GM03348 (cell line): Measurements from ENCODE around the gene CHST1.

Experiments
- DNase-seq: peaks from one replicate; pipeline ENCODE4 v3.0.0; 2012; ENCODE audit warnings: low spot score

Gene CHST1

DNA sequence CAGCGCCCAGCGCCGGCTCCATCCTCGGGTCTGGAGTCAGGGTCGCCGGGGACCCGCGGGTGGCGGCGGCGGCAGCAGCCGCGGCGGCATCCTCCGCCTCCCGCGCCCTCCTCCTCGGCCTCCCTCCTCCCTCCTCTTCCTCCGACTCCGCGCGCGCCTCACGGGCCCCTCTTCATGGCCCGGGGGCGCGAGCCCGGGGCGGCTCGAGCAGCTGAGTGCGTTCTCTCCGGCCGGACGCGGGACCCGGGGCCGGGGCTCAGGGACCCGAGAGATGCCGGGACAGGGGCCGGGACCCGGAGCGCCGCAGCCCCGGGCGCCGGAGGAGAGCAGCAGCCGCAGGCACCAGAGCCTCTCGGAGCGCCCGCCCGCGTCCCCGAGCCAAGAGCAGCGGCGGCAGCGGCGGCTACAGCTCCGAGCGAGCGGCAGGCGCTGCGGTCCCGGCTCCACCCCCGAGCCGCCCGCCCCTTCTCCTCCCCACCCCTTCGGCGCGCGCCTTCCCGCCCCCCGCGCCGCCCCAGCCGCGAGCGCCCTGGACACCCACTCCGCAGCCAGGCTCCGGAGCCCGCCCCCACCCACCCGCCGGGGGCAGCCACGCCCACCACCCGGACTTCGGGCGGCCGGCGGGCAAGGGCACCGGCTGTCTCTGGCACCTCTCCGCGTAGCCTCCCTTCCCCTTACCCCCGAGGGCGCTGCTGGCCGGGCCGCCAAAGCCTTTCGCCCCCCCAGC, at the start of gene CHST1:
Gene CHST1, minus strand, starts transcription at position 417 of the 727 bp plus-strand sequence. CDS start 14,699 bp downstream, outside the sequence.
- peak; percentile 83 for DNase-seq

- no peak for DNase-seq
These were observed 48.2 kb upstream of the CHST1 start for GRCh38 chr11:45713573-45713972.

DNA sequence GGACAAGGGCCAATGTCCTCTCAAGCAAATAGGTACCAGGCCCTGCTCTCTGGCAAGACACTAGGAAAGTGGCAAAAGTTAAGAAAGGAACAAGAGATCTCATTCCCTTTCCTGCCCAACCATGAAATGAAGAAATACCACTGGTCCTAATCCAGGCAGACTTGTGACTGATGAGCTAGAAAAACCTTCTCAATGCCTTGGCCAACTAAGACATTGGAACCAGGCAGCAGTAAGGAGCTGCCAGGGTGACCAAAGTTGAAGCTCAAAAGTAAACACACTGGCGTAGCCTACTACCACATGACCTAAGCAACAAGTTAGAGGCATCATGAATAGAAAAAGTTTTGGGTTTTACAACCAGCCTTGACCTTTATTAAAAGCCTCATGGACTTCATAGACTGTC, 45.1 kb upstream of the CHST1 start:
- DNase-seq = no peak

DNA sequence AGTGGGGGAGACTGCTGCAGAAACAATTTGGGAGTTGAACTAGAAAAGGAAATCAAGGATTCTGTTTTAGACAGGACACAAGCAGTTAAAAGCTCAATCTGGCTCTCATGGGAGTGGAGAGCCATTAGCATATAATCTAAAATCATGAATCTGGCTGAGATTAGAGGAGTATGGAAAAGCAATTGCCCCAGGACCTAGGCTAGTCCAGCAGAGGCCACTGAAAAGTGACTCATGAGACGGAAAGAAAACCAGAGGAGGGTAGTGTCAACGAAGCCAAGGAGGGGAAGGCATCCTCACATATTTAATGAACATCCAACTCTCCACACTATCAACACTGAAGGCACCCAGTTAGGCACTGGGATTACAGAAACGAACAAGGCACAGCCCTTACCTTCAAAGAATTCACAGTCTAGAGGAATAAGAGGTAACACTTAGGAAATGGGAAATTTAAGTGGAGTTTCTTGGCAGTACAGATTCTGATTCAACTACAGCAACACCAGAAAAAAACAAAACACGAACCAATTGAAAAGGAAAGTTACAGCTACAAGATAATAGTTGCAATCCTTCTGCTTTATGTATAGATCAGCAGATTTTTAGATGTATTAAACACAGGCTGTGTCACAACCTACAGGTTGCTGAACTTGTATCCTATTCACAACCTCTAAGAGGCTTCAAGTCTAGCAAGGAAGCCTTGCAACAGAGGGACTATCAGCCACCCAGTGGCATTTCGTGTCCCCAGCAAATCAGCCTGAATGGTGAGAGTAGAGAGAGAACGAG, 43.7 kb upstream of the CHST1 start:
- no peak for DNase-seq

GRCh38 chr11:45704635-45705034, 39.2 kb upstream of the CHST1 start:
- DNase-seq = no peak

- no peak for DNase-seq
These were observed 38.7 kb upstream of the CHST1 start for GRCh38 chr11:45704133-45704532.

- no peak for DNase-seq
These were observed 37.1 kb upstream of the CHST1 start for GRCh38 chr11:45702511-45702910.

DNA sequence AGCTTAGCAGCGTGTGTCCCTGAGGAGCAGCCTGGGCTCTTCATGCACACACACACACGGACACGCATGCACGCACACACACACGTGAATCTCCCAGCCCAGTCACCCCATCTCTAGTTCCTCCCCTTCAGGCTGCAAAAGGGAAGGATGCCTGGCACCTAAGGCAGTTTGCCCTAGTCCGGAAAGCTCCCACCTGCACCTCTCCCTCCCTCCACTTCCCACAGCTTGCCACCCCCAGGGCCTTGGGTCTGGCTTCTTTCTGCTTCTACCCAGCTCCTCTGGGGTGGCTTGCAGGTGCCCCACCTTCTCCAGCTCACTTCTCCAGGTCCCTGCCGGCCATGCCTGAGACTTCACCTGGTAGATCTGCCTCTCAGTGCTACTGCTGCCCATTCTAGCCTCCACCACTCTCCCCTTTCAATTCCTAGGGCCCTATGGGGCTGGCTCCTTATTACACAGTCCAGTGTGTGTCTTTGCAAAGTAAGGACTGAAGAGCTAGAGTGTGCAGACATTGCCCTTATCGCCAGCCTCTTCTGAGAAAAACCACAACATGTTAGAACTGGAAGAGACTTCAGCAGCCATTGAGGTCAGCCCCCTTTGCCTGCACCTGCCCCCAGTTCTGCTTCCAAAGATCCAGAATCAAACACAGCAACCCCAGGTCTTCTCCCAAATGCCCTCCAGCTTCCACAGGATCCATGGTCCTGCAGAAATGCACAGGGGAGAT, 33.5 kb upstream of the CHST1 start:
- no peak for DNase-seq

DNA sequence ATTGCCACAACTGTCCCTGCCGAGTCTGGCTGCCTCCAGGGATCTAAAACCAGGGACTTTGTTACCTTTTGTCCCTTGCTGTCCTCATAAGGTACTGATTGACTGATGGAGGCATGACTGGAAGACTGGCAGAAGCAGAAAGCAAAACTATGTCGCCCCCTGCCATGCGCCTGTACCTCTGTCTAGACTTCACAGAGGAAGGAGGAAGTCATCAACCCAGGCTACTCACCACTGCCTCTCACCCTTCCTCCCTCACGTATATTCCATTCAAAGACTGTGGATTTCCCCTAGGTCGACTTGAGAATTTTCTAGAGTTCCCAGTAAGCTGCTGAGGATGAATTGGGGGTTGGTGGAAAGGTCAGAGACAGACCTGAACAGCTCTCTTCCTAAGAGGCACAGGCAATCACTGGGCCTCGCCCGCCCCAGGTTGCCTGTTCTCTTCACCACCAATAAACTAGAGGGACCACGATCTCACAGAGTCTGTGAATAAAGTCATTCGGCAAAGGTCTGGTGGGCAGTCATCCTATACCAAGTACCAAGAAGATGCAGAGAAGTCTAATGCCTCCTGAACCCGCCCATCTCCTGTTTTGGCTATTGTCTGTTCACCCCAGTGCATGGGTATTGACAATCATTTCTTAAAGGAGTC, 27.5 kb upstream of the CHST1 start:
- no peak for DNase-seq

DNA sequence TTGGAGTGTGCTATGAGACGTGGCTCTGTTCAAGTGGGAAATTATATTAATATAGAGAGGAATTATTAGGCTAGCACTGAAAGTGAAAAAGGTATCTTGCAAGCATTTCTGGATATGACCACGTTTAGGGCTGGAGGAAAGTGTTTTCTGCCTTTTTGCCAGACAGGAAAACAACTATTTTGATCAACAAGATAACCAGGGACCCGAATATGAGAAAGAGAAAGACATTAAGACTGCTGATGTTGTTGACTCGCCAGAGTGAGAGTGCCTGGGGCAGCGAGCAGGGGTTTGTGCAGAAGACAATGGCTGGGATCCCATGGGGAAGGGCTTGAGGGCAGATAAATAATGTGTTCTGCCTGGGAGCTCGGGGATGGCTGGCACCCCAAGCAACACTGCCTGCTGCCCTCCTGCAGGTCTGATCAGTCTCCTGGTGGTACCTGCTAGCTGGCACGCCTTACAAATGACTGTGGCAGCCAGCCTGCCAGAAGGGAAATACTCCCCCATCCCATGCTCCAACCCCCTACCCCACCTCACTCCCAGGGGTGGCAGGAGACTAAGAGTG, 23.1 kb upstream of the CHST1 start:
- no peak for DNase-seq

- no peak for DNase-seq
These were observed 22.4 kb upstream of the CHST1 start for GRCh38 chr11:45687836-45688235.

DNA sequence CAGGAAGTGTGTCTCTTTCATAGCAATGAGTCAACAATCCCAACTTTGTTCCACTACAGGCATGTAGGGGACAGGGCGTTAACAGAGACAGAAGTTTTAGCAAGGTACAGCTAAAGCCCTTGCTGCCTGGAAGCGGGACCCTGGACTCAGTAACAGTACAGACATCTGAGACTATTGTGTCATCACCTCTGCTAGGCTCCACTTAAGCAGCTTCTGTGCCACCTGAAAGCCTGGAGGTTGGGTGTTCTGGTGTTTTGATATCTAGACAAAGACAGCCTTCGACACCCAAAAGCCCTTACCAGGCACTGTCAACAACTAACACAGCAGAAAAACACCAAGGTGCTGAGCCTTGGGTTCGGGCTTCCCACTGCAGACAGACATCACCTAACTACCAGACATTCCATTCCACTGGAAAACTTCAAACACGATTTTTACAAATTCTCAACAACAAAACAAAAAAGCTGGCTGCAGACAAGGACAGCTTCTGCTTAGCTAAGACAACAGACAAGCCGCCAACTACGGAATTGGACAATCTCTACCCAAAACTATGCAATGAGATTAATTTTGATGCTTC, 20.6 kb upstream of the CHST1 start:
- DNase-seq = no peak

- no peak for DNase-seq
These were observed 19.0 kb upstream of the CHST1 start for GRCh38 chr11:45684440-45684839.

GRCh38 chr11:45683271-45684058, 18.0 kb upstream of the CHST1 start:
- DNase-seq = no peak

GRCh38 chr11:45679806-45680205, 14.4 kb upstream of the CHST1 start:
- no peak for DNase-seq

- DNase-seq = no peak
These were observed 13.6 kb upstream of the CHST1 start for GRCh38 chr11:45678976-45679375.

GRCh38 chr11:45677770-45678512, 12.5 kb upstream of the CHST1 start:
- no peak for DNase-seq

- DNase-seq = no peak
These were observed 11.2 kb upstream of the CHST1 start for GRCh38 chr11:45676522-45677095.

GRCh38 chr11:45675646-45676045, 10.2 kb upstream of the CHST1 start:
- no peak for DNase-seq
